HT-29 (cell line): Measurements from ENCODE around the gene GSK3B. TPM values are rescaled to one million over a fixed set of nuclear protein-coding genes. Genes with fewer than 3 reads are reported as not detected.

Source experiments
- DNase-seq: peaks from one replicate; pipeline ENCODE4 v3.0.0-alpha.2; 2015; ENCODE audit warnings: low spot score
- total RNA-seq: library from RNA; depleted of rRNA; stranded (reverse); fragments of >200 nt; shearing (Covaris generic); gene quantifications from 2 replicates; pipeline ENCODE4 v1.2.3, GENCODE V29; 2014

GSK3B gene
- total RNA-seq, 1 experiment from 2014 or later = 25.2 TPM

GRCh38 chr3:119883461-119884160, 210.6 kb downstream of the GSK3B start:
- no peak for DNase-seq

- no peak for DNase-seq
These were observed 213.3 kb downstream of the GSK3B start for GRCh38 chr3:119880966-119881365.

DNA sequence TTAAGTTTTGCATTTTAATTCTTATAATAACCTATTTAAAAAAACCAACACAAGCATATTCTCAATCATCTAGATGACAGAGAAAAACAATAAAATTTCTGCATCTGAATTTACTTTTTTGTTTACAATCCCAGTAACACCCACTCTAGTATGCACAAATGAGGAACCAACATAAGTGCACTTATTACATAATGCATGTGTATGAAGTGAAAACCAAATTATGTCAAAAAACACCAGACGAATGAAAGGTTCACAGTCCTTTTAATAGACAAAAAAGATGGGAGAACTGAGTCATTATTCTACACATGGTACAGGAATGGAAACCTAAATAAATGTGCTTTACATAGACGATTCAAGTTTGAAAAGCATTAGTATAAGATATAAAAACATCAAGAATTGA, 220.6 kb downstream of the GSK3B start:
- no peak for DNase-seq

- no peak for DNase-seq
These were observed 221.5 kb downstream of the GSK3B start for GRCh38 chr3:119872773-119873172.

DNA sequence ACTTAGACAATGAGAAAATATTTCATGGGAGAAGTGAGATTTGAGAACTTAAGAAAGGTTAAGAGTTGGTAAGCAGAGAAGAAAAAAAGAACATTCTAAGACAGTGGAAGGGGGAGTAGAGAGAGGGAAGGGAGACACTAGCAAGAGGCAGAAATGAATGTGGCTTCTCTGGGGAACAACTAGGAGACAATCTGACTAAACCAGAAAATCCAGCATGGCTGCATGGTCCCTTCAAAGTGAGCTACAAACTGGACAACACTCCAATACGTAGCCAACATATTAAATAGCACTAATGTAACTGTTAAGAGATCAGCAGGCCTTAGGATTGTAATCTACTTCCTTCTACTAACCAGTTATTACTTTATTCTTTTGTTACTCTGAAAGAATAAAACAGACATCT, 222.7 kb downstream of the GSK3B start:
- no peak for DNase-seq

GRCh38 chr3:119870512-119870911, 223.7 kb downstream of the GSK3B start:
- DNase-seq = no peak

GRCh38 chr3:119864476-119864875, 229.8 kb downstream of the GSK3B start:
- no peak for DNase-seq

DNA sequence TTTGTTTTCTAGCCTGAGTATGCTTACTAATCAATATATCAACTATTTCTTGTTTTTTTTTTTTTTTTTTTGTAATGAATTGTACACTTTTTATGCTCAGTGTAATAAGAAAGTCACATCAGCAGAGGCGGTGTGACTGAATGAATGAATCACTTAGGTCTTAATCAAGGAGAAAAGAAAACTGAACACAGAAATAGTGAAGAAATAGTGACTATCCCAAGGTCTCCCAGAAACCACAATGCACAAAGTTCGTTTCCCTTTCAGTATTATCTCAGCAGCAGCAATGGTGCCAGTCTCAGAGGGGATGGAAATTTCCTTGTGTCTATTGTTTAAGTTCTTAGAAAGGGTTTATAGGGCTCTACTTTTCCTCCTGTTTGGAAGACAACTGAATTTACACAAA, 231.6 kb downstream of the GSK3B start:
- no peak for DNase-seq

- no peak for DNase-seq
These were observed 232.6 kb downstream of the GSK3B start for GRCh38 chr3:119861681-119862080.

DNA sequence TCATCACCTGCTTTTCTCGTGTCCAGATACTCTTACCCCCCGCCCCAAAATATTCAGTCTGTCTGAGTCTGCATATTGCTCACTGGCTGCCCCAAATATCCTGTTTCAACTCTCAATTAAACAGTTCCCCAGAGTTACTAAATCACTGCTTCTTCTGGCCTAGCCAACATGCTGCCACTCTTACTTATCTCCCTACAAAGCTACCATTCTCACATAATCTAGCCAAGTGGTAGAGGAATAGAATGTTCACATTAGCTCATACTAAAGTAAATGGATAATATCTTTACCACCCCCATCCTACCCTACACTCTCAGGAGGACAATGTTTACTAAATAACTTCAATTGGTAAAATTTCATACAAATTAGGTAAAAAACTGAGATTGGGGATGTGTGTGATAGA, 234.5 kb downstream of the GSK3B start:
- no peak for DNase-seq

DNA sequence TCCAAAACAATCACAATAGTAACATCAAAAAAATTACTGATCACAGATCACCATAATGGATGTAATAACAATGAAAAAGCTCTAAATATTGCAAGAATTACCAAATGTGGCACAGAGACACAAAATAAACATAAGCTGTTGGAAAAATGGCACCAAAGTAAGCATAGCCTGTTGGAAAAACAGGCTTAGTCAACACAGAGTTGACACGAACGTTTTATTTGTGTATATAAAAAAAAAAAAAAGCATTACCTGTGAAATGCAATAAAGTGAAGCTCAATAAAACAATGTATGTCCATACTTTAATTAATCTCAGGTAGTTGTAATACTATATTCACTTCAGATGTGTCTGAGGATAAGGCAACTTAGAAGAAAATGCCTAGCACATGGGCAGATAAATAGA, 235.3 kb downstream of the GSK3B start:
- DNase-seq = no peak

DNA sequence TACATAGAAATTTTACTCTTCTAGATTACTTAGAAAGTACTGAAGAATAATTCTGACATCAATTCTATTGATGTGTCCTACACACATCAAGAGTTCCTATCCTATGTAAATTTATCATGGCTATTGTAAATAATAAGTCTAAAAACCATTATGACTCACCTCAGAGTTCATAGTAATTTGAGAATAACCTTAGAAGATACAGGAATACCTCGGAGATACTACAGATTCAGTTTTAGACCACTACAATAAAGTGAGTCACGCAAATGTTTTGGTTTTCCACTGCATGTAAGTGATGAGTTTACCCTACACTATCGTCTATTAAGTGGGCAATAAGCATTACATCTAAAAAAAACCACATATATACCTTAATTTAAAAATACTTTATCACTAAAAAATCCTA, 237.6 kb downstream of the GSK3B start:
- DNase-seq = no peak

DNA sequence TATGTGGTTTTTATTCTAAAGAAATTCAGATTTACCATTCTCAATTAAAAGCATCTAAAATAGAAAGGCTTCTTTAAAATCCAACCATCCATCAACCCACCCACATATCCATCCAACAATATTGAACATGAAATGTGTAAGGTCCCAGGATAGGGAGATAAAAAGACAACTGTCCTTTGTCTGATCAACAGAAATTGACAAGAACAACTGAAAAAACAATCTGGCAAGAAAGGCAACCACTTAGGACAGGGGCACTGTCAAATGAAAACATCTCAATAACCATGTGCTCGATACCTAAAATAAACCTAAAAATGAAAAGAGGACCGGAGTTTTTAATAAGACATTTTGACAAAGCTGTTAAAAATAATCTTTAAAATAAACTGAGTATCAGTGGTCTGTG, 245.1 kb downstream of the GSK3B start:
- DNase-seq = no peak

- DNase-seq = no peak
These were observed 252.3 kb downstream of the GSK3B start for GRCh38 chr3:119841808-119842471.

DNA sequence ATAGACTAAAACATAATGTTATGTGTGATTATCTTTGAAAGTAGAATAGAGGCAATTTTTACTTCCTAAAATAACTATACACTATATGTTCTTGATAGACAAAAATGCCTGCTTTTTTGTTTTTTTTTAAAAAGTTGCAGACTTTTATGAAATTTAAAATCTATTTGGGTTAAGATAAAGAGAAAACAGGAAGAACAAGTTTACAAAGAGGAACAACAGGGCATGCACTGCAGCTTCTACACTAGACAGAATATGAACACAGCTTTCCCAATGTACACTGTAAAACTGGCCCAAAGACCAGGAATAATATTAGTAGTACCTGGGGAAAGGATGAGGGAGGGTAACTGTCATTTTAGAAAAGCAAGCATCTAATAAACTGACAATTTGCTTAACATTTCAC, 258.7 kb downstream of the GSK3B start:
- no peak for DNase-seq

DNA sequence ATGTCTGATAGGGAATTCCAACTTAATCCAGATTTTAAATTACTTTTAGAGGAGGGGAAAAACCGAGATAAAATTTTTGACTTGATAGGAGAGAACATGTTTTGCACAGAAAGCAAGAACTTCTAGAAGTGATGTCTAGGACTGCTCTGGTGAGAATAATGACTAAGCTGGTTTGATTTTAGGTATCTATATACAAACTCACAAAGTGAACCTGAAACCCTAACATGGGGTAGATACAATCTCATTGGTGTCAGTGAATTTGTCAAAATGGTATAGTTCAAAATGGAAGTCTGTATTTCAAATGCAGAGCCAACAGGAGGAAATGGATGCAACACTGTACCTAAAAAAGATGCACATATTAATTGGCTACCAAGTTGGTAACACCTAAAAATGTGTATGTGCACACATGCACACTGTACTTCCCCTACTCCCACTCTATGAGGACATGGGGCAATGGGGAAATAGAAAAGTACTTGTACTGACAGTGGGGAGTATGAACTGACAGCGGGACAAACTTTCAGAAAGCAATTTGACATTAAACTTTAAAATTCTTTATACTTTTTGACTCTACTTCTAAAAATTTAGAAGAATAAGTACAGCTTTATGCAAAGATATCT, 259.4 kb downstream of the GSK3B start:
- DNase-seq = no peak

- DNase-seq = no peak
These were observed 262.3 kb downstream of the GSK3B start for GRCh38 chr3:119831941-119832371.

- DNase-seq = peak; percentile 25
These were observed 263.2 kb downstream of the GSK3B start for GRCh38 chr3:119831022-119831421.

DNA sequence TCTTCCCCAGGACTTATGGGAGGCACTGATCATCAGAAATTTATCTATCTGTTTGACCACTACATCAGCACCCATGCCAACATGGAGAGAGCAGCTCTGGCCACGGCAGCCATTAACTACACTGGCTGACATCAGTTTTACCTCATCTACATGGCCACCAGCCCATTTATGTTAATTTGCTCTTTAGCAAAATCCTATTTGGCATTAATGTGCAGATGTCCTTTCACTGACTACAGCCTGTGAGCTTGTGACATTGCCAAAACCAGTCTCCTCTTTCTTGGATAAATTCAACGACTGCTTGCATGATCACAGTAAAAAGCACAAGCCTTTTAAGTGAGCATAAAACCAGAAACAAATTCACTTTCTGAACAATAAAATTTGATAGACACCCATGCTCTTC, 264.8 kb downstream of the GSK3B start:
- DNase-seq = no peak

DNA sequence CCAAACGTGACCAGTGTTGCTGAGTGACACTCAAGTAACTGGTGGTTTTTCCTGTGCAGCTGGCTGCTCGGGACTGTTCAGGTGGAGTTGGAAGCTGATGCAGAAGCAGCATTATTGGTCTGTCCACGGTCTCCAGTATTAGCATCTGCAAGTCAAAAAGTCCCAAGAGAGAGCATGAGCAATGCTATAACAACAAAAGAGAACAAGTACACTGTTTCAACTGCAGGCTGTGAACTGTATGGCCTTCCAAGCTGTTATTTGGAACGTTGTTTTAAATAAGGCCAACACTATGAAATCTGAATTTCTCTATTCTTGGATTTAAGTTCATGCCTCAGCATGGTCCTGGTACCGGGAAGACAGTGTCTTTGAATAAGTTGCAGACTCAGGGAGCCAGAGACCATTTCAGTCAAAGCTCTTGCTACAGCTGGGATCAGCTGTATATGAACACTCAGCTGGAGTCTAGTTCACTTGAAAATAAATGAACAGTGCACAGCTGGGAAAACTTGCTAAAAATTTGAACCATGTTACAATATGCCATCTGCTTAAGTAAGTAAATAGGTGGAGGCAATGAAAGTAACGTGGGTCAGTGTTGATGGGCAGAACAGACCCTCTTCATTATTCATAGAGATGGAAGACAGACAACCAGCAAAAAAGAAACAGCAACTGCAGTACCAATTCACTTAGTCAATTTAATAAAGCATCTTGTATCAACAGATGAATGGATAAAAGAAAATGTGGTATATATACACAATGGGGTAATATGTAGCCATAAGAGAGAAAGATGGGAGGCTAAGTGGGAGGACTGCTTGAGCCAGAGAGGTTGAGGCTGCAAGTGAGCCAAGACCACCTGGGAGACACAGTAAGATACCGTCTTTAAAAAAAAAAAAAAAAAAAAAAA, 267.3 kb downstream of the GSK3B start:
- DNase-seq = no peak

GRCh38 chr3:119825820-119826219, 268.4 kb downstream of the GSK3B start:
- no peak for DNase-seq

DNA sequence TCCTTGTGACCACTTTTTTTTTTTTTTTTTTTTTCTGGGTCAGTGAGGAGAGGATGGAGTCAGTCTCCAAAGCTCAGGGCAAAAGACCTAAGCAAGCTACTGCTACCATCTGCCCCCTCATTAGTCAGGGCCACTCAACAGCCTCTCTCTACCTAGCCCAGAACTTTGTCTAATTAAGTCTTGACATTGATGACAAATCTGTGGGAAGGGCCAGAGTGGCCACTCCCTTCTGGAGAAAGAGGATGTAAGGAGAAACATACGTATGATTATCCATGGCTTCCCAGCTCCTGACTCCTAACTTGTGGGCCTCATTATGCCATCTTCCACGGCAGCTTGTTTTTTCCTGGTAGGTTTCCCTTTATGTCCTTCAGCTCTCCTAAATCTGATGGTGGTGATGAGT, 274.4 kb downstream of the GSK3B start:
- DNase-seq = no peak
